Measurements from ENCODE around the gene GRIA4. TPM values are rescaled to one million over a fixed set of nuclear protein-coding genes. Genes with fewer than 3 reads are reported as not detected.

GRIA4 gene
- total RNA-seq, 2 experiments from 2014 or later: not detected

GRCh38 chr11:105635466-105635865 lies 25.6 kb downstream of the GRIA4 start:
- TF ChIP-seq CTCF (IDR thresholded peaks at IDR 0.05): no peak
- intact Hi-C loops (cut with micrococcal nuclease): no loop called here
- CTCF ChIA-PET: no interaction called here
- no peaks in the 10 kb centered on the region for H3K9me3 Mint-ChIP-seq
- no peak overlapping the region for H3K27ac Mint-ChIP-seq
- H3K4me1 Mint-ChIP-seq (ENCODE audit: low read depth): no peaks in the 10 kb centered on the region
- ATAC-seq (no peak), DNase-seq (no peak)
- H3K4me3 Mint-ChIP-seq: no peak overlapping the region
- POLR2A ChIA-PET: no interaction called here
- H3K36me3 Mint-ChIP-seq (ENCODE audit: low read depth): no peaks in the 10 kb centered on the region
- H3K27me3 Mint-ChIP-seq: no peaks in the 10 kb centered on the region

GRCh38 chr11:105636496-105636895 lies 26.6 kb downstream of the GRIA4 start:
- intact Hi-C loops (cut with micrococcal nuclease): no loop called here
- CTCF ChIA-PET: no interaction called here
- DNase-seq: no peak
- POLR2A ChIA-PET: no interaction called here
- H3K4me3 Mint-ChIP-seq: no peak overlapping the region
- no peak for TF ChIP-seq CTCF (IDR thresholded peaks at IDR 0.05)
- no peaks in the 10 kb centered on the region for H3K4me1 Mint-ChIP-seq (ENCODE audit: low read depth)
- H3K9me3 Mint-ChIP-seq: no peaks in the 10 kb centered on the region
- no peaks in the 10 kb centered on the region for H3K27me3 Mint-ChIP-seq
- no peak overlapping the region for H3K27ac Mint-ChIP-seq
- no peak for ATAC-seq
- H3K36me3 Mint-ChIP-seq (ENCODE audit: low read depth): no peaks in the 10 kb centered on the region

GRCh38 chr11:105639527-105639926 lies 29.7 kb downstream of the GRIA4 start:
- no peaks in the 10 kb centered on the region for H3K36me3 Mint-ChIP-seq (ENCODE audit: low read depth)
- H3K4me3 Mint-ChIP-seq: no peak overlapping the region
- peaks cover 1% of the 10 kb centered on the region for H3K27me3 Mint-ChIP-seq
- TF ChIP-seq CTCF (IDR thresholded peaks at IDR 0.05): no peak
- intact Hi-C loops (cut with micrococcal nuclease): no loop called here
- no peak for ATAC-seq
- no peaks in the 10 kb centered on the region for H3K9me3 Mint-ChIP-seq
- CTCF ChIA-PET: interaction anchor here (0.7 kb wide), 1 partner anchor 128 kb away, joined by 3 read pairs; no protein-coding TSS in a partner anchor
- no peak for DNase-seq
- no peaks in the 10 kb centered on the region for H3K4me1 Mint-ChIP-seq (ENCODE audit: low read depth)
- POLR2A ChIA-PET: no interaction called here
- no peak overlapping the region for H3K27ac Mint-ChIP-seq

GRCh38 chr11:105641433-105641832 lies 31.6 kb downstream of the GRIA4 start:
- no peak for ATAC-seq
- H3K4me1 Mint-ChIP-seq (ENCODE audit: low read depth): no peaks in the 10 kb centered on the region
- TF ChIP-seq CTCF (IDR thresholded peaks at IDR 0.05): no peak
- ChIA-PET CTCF (no interaction called here), POLR2A (no interaction called here)
- no peak for DNase-seq
- no peaks in the 10 kb centered on the region for H3K36me3 Mint-ChIP-seq (ENCODE audit: low read depth)
- no peaks in the 10 kb centered on the region for H3K9me3 Mint-ChIP-seq
- H3K4me3 Mint-ChIP-seq: no peak overlapping the region
- peaks cover 1% of the 10 kb centered on the region for H3K27me3 Mint-ChIP-seq
- no peak overlapping the region for H3K27ac Mint-ChIP-seq
- intact Hi-C loops (cut with micrococcal nuclease): no loop called here

- POLR2A ChIA-PET: no interaction called here
- Mint-ChIP-seq H3K4me1 (ENCODE audit: low read depth) (no peaks in the 10 kb centered on the region), H3K27me3 (peaks cover 1% of the 10 kb centered on the region), H3K36me3 (ENCODE audit: low read depth) (no peaks in the 10 kb centered on the region), H3K9me3 (peaks cover 1% of the 10 kb centered on the region), H3K27ac (no peak overlapping the region), H3K4me3 (no peak overlapping the region)
- no peak for TF ChIP-seq CTCF (IDR thresholded peaks at IDR 0.05)
- CTCF ChIA-PET: no interaction called here
- ATAC-seq (no peak), DNase-seq (no peak)
- intact Hi-C loops (cut with micrococcal nuclease): no loop called here
Measured at GRCh38 chr11:105642870-105643269, 33.0 kb downstream of the GRIA4 start.
